Activated T-helper 1 cell treated with anti-CD3 and anti-CD28 coated beads, Interleukin-12 subunit alpha, Interleukin-12 subunit beta, Interleukin-2, Interleukin-4 antibody, amounts not matched to agents 30 ng/mL and 10 ng/mL and 1 ng/mL, durations not matched to agents 14 hours and 24 hours and 36 hours (primary cell): ENCODE results near the gene CDH4. TPM values are rescaled to one million over a fixed set of nuclear protein-coding genes. Genes with fewer than 3 reads are reported as not detected.

Experiments
- DNase-seq: peaks from one replicate; pipeline ENCODE4 v3.0.0; 2021; ENCODE audit warnings: low spot score
- H3K27ac Mint-ChIP-seq: one replicate; pipeline ENCODE4 v1.8.0; 2021; ENCODE audit warnings: mild to moderate bottlenecking, mixed read lengths
- H3K27me3 Mint-ChIP-seq: one replicate; pipeline ENCODE4 v1.8.0; 2022; ENCODE audit warnings: mild to moderate bottlenecking, moderate library complexity, mixed read lengths; ENCODE audit not compliant: insufficient read depth
- H3K36me3 Mint-ChIP-seq: one replicate; pipeline ENCODE4 v1.8.0; 2021; ENCODE audit warnings: low read depth, mixed read lengths
- H3K4me1 Mint-ChIP-seq: one replicate; pipeline ENCODE4 v1.8.0; 2021; ENCODE audit warnings: low read depth, mixed read lengths
- H3K4me3 Mint-ChIP-seq: one replicate; pipeline ENCODE4 v1.8.0; 2021; ENCODE audit warnings: mild to moderate bottlenecking, moderate library complexity, mixed read lengths
- H3K9me3 Mint-ChIP-seq: one replicate; pipeline ENCODE4 v1.8.0; 2021; ENCODE audit warnings: mixed read lengths
- intact Hi-C: fragments of 100-400 bp; cut with micrococcal nuclease; formaldehyde crosslinking; loops from one replicate; pipeline ENCODE4 v1.15.1; 2024
- total RNA-seq: library from RNA; stranded (reverse); gene quantifications from 2 replicates; pipeline ENCODE4 v1.2.3, GENCODE V29; 2022

CDH4 gene
- total RNA-seq, 1 donor from 2014 or later = not detected

DNA sequence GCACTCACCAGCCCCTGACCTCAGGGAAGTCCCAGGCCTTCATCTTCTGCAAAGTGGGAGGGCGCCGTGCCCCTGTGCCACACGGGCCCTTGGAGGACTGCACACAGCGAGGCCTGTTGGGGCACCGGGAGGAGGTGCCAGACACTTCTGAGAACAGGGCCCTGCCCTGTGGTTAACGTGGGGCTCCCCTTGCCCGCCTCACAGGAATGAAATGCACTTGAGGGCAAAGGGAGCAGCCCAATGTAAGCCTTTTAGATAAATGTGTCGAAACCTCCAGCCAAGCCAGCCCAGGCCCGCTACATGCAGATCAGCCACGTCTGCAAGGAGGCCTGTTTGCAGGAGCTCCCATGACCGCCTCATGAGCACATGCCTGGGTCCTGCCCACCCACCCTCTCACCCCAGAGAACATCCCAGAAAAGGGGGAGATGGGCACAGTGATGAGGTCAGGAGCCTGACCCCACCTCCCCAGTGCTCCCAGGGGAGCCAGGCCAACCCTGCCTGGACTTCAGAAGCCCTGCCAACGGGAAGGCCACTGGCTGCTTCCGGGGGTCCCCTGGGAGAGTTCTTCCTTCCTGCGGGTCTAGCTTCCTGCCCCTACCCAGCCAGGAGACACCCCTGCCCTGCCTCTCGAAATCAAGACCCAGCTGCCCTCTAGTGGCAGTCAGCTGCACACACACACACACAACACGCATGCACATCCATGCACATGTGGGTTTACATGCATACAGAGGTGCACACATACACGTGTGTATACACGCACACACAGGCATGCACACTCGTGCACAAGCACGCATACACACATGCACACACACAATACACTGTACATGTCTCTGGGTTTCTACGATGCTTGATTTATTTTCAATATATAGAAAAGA is 634.9 kb downstream of the CDH4 start:
- H3K4me1 Mint-ChIP-seq = no peaks in the 10 kb centered on the region
- intact Hi-C loops = no loop called here
- DNase-seq = no peak
- H3K27me3 Mint-ChIP-seq = peaks cover 4% of the 10 kb centered on the region
- H3K9me3 Mint-ChIP-seq = peaks cover 12% of the 10 kb centered on the region
- no peak overlapping the region for H3K4me3 Mint-ChIP-seq
- H3K27ac Mint-ChIP-seq = no peak overlapping the region
- no peaks in the 10 kb centered on the region for H3K36me3 Mint-ChIP-seq

DNA sequence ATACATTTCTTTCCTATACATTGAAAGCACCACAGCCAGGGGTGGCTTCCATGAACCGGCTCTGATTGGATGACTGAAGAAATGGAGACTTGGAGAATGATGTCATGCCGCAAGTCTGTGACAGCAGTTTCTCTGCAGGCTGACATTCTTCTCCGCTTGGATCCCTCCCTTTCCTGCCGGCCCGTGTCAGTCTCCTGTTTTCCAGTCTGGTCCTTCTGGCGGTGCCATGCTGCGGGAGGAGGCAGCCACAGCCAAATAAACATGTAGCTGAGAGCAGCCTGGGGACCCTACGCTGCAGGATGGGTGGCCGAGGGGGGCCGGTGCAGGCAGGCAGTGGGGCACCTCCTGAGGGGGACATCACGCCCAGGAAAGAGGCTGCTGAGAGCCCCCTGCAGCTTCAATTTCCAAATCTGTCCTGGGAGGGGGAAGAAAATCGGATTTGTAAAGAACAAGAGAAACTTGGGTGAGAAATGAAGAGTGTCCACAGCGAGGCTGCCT is 635.6 kb downstream of the CDH4 start:
- Mint-ChIP-seq H3K27ac (no peak overlapping the region), H3K9me3 (peaks cover 12% of the 10 kb centered on the region), H3K4me1 (no peaks in the 10 kb centered on the region), H3K4me3 (no peak overlapping the region), H3K36me3 (no peaks in the 10 kb centered on the region), H3K27me3 (peaks cover 4% of the 10 kb centered on the region)
- intact Hi-C loops = no loop called here
- DNase-seq = no peak

DNA sequence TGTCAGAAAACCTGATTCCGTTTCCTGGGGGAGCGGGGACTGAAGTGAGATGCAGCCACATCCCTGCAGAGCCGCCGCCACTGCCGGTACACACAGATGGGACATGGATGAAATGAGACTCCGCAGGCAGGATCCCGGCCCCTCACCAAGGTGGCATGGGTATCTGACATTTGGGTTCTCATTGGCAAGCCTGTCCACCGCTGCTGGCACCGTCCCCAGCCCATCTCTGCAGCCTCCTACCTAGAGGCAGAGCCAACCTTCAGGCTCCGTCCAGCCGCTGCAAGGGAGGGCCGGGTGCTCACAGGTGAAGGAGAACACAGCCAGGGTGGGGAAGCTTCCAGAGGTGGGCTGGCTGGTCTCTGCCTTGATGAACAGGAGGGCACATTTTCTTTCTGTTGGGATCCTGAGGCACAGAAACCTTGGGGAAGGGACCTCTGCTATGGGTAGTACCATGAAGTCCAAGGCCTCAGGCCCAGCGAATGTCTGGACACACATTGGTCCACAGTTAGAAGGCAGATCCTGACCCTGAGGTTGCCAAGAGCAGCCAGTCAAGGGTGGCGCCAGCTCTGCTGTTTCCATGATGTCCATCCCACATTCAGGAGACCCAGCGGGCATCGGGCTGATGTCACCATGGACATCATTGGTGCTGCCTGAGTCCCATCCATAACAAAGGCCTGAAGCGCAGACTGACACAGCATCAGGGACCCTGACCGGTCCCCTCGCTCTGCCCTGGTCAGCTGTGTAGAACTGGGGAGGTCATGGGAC is 636.2 kb downstream of the CDH4 start:
- intact Hi-C loops = no loop called here

DNA sequence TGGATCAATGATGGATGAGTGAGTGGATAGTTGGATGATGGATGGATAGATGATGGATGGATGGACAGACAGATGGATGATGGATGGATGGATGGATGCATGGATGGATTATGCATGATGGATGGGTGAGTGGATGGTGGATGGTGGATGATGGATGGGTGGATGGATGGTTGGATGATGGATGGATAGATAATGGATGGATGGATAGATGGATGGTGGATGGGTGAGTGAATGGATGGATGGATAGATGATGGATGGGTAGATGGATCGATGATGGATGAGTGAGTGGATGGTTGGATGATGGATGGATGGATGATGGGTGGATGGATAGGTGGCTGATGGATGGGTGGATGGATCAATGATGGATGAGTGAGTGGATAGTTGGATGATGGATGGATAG is 637.6 kb downstream of the CDH4 start:
- Mint-ChIP-seq H3K4me3 (no peak overlapping the region), H3K4me1 (no peaks in the 10 kb centered on the region), H3K27ac (no peak overlapping the region), H3K36me3 (no peaks in the 10 kb centered on the region), H3K27me3 (peaks cover 6% of the 10 kb centered on the region), H3K9me3 (peaks cover 12% of the 10 kb centered on the region)
- DNase-seq = no peak
- intact Hi-C loops = no loop called here

More for the DNA sequence above, 636.2 kb downstream of the CDH4 start:
- Mint-ChIP-seq H3K27ac (no peak overlapping the region), H3K4me3 (no peak overlapping the region), H3K4me1 (no peaks in the 10 kb centered on the region), H3K27me3 (peaks cover 6% of the 10 kb centered on the region), H3K36me3 (no peaks in the 10 kb centered on the region), H3K9me3 (peaks cover 12% of the 10 kb centered on the region)
- DNase-seq = no peak

DNA sequence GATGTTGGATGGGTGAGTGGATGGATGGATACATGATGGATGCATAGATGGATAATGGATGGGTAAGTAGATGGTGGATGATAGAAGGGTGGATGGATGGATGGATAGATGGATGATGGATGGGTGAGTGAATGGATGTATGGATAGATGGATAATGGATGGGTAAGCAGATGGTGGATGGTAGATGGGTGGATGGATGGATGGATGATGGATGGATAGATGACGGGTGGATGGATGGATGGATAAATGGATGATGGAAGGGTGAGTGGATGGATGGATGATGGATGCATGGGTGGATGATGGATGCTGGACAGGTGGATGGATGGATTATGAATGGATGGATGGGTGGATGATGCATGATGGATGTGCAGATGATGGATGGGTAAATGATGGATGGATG is 638.1 kb downstream of the CDH4 start:
- intact Hi-C loops = no loop called here
- peaks cover 3% of the 10 kb centered on the region for H3K27me3 Mint-ChIP-seq
- H3K27ac Mint-ChIP-seq = no peak overlapping the region

DNA sequence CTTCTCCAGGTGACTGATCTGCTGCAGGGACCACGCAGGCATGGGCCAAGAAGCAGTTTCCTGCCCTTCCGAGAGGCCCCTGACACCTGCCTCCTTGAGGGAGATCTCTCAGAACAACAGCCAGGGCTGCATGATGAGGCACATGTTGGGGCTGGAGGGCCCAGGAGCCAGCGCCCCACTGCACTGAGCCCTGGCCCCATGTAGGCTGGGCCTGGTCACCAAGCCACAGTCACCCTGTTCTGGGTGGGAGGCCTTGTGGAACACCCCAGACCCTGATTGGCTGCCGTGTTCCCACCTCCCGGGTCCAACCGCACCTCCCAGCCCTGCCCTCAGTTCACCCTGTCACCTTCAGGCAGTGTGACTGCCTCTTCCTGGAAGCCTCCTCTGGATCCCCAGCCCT is 639.4 kb downstream of the CDH4 start:
- Mint-ChIP-seq H3K36me3 (no peaks in the 10 kb centered on the region), H3K27ac (no peak overlapping the region), H3K27me3 (peaks cover 2% of the 10 kb centered on the region), H3K4me1 (no peaks in the 10 kb centered on the region), H3K4me3 (no peak overlapping the region), H3K9me3 (peaks cover 12% of the 10 kb centered on the region)
- DNase-seq = no peak
- intact Hi-C loops = no loop called here

More for the DNA sequence above, 638.1 kb downstream of the CDH4 start:
- Mint-ChIP-seq H3K4me3 (no peak overlapping the region), H3K4me1 (no peaks in the 10 kb centered on the region), H3K36me3 (no peaks in the 10 kb centered on the region), H3K9me3 (peaks cover 12% of the 10 kb centered on the region)
- DNase-seq = no peak

DNA sequence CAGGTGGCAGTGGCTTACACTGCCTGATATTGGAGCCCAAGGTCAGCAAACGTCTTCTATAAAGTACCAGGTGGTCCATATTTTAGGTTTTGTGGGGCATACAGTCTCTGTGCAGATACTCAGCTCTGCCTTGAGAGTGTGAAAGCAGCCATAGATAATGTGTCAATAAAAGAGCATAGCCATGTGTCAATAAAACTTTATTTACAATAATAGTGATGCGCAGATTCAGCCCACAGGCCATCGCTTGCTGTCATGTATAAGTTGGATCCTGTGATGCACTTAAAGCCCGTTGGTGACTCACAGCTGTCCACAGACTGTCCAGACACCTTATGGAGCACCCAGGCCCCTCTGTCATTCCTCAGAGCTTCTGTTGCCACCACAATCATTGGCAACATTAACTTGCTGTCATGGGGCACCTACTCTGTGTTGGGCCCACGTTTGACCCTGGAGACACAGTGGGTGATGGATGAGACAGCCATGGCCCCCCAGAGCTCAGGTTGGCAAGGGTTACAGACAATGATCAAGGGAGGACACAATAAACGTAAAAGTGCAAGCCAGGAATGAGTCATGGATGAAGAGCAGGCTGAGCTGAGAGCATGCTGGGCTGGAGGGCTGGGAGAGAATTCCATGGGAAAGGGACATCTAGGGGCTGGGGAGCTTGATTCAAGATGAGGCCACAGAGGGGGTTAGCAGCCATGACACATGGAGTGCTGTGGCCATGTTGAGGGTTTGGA is 640.0 kb downstream of the CDH4 start:
- Mint-ChIP-seq H3K27me3 (peaks cover 2% of the 10 kb centered on the region), H3K4me1 (no peaks in the 10 kb centered on the region), H3K27ac (no peak overlapping the region), H3K4me3 (no peak overlapping the region), H3K9me3 (peaks cover 12% of the 10 kb centered on the region), H3K36me3 (no peaks in the 10 kb centered on the region)
- intact Hi-C loops = no loop called here
- no peak for DNase-seq

DNA sequence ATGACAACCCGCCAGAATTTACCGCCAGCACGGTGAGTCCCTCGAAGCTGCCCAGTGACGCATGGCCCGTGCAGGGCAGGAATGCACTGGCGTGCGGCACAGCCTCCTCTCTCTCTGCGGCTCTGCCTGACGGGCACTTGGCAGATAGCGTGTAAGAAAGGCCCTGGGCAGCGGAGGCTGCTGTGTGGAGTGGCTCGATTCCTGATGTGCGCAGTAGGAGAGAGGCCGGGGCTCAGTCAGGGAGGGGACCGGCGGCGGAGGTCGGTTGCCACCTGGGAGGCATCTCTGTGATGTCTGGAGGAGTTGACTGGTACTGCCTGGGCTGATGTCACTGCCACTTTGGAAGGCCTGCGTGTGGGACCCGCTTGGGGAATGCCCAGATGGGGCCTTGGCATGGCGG is 643.0 kb downstream of the CDH4 start:
- no peaks in the 10 kb centered on the region for H3K36me3 Mint-ChIP-seq
- intact Hi-C loops = no loop called here
- H3K27ac Mint-ChIP-seq = no peak overlapping the region
- no peaks in the 10 kb centered on the region for H3K4me1 Mint-ChIP-seq
- H3K27me3 Mint-ChIP-seq = peaks cover 2% of the 10 kb centered on the region
- peaks cover 4% of the 10 kb centered on the region for H3K9me3 Mint-ChIP-seq
- no peak overlapping the region for H3K4me3 Mint-ChIP-seq
- no peak for DNase-seq

DNA sequence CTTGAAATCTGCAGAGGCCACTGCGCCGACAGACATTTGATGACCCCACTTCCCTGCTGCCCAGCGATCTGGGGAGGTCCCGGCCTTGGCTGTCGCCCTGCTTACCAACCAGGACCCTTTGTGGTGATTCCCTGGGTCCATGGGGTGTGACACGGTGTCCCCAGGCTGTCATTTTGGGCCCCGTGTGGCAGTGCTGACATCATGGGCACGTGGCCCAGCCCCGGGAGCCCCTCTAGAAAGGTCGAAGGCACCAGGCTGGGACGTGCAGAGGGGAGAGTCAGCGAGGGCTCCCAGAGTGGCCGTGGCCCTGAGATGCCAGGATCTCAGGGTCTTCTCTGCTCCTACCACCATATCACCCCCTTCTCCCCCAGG is 643.6 kb downstream of the CDH4 start:
- Mint-ChIP-seq H3K27me3 (peaks cover 2% of the 10 kb centered on the region), H3K27ac (no peak overlapping the region), H3K36me3 (no peaks in the 10 kb centered on the region), H3K4me1 (no peaks in the 10 kb centered on the region), H3K4me3 (no peak overlapping the region), H3K9me3 (no peaks in the 10 kb centered on the region)
- intact Hi-C loops = no loop called here
- DNase-seq = no peak

DNA sequence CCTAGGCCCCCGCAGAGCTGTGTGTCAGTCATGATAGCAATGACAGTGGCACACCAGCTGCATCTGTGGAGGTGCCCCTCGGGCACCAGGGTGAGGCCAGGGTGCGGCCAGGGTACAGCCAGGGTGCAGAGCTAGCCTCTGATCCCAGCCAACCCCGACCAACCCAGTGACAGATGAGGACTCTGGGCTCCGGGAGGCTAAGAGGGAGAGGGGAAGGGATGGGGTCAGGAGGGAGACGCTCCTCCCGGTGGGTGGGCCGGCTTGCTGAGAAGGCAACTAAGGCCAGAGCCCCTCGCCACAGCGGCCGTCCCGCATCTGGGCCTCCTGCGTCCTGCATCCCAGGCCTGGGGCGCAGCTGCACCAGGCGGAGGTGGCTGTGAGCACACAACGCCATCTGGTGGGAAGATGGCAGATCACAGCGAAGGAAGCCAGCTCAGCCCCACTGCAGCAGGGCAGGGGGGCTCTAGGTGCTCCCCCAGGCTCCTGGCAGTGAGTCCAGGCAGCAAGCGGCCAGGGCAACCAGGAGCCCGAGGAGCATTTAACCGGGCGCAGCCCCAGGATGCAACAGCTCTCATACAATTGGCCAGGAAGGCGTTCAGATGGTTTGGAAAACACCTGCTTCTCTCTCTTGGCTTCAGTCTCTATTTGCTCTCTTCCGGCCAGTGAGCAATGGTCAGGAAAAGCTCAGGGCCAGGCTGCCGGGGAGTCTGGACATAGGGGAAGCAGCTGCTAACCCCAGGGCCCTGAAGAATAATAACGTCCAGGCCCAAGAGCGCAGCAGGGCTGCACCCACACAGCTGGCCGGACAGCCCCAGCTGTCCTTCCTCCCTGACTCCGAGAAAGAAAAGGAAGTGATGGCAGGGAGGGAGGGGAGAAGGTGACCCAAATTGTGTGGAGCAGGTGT is 644.2 kb downstream of the CDH4 start:
- H3K4me3 Mint-ChIP-seq = no peak overlapping the region
- no peaks in the 10 kb centered on the region for H3K36me3 Mint-ChIP-seq
- no peak overlapping the region for H3K27ac Mint-ChIP-seq
- DNase-seq = no peak
- no peaks in the 10 kb centered on the region for H3K4me1 Mint-ChIP-seq
- peaks cover 2% of the 10 kb centered on the region for H3K27me3 Mint-ChIP-seq
- H3K9me3 Mint-ChIP-seq = no peaks in the 10 kb centered on the region
- intact Hi-C loops = no loop called here

DNA sequence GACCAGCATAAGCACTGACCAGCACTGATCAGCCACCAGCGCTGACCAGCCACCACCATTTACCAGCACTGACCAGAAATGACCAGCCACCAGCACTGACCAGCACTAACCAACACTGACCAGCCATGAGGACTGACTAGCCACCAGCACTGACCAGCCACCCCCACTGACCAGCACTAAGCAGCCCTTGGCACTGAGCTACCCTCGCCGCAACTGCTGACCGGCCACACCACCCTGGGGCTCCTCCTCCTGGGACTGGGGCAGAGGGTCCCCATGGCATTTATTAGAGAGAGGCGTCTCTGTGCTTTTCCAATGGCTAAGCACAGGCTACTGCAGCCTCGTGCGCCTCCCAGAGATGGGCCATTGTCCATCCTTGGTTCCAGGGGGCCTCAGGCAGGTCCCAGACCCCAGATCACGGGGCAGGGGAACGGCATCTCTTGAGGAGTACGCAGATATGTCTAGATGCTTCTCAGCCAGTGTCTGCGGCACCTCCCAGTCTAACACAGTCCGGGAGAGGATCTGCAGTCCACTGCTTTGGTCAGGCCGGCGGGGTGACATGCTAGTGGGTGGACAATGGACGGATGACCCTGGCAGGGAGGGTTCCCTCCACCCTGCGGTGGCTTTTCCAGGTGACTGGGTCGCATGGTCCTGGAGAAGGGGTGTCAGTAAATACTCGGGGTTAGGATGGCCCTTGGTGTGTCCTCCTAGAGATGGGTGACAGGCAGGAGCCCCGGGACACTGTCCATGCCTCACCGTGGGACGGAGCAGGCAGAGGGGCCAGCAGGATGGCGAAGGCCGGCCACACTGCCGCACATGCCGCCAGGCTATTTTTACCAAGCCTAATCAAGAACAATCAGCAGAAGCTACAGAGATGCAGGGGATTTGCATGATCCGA is 645.6 kb downstream of the CDH4 start:
- DNase-seq = no peak

More for the DNA sequence above, 645.6 kb downstream of the CDH4 start:
- Mint-ChIP-seq H3K27ac (no peak overlapping the region), H3K4me1 (no peaks in the 10 kb centered on the region), H3K36me3 (no peaks in the 10 kb centered on the region), H3K27me3 (peaks cover 2% of the 10 kb centered on the region), H3K9me3 (no peaks in the 10 kb centered on the region), H3K4me3 (no peak overlapping the region)
- intact Hi-C loops = no loop called here
